H1 (cell line): ENCODE measurements around the gene KTI12. TPM values are rescaled to one million over a fixed set of nuclear protein-coding genes. Genes with fewer than 3 reads are reported as not detected.

Experiments used
- CTCF ChIA-PET: fragments of 300-600 bp; sonication (Branson Sonifier 250); formaldehyde crosslinking; loops from one replicate; lab custom pipeline; 2021; ENCODE audit not compliant: partially characterized antibody; lab: Charles Lee
- POLR2A ChIA-PET: fragments of 300-600 bp; sonication (Branson Sonifier 250); formaldehyde crosslinking; loops from one replicate; lab custom pipeline; 2021; ENCODE audit warnings: inconsistent platforms; ENCODE audit not compliant: partially characterized antibody; lab: Charles Lee
- DNase-seq, 2 experiments: peaks; one replicate each; pipeline versions ENCODE4 v3.0.0 to v3.0.0-alpha.2; 2010 to 2022; ENCODE audit warnings: low spot score in 2 of 2, low read depth in 1 of 2, mixed read lengths in 1 of 2
- FAIRE-seq: peaks from 2 replicates; lab custom pipeline; 2011; peaks lifted over from hg19 to GRCh38; lab: Jason Lieb, UNC
- H2AFZ ChIP-seq: 2 replicates; pipeline ENCODE4 v1.8.1; 2012; ENCODE audit warnings: low read length, inconsistent platforms
- H2AK5ac ChIP-seq: 2 replicates; pipeline ENCODE4 v1.6.1; 2013; ENCODE audit warnings: low read depth, low read length
- H2BK120ac ChIP-seq: replicated peaks from 2 replicates; pipeline ENCODE3; 2013; ENCODE audit warnings: low read depth, low read length, inconsistent platforms
- H2BK12ac ChIP-seq: 2 replicates; pipeline ENCODE4 v1.6.1; 2013; ENCODE audit warnings: low read depth, low read length
- H2BK15ac ChIP-seq: 2 replicates; pipeline ENCODE4 v1.6.1; 2013; ENCODE audit warnings: low read length
- H2BK20ac ChIP-seq: 2 replicates; pipeline ENCODE4 v1.6.1; 2013; ENCODE audit warnings: low read length
- H2BK5ac ChIP-seq: 2 replicates; pipeline ENCODE4 v1.6.1; 2013; ENCODE audit warnings: low read depth, low read length
- H3K14ac ChIP-seq: 2 replicates; pipeline ENCODE4 v1.6.1; 2013; ENCODE audit warnings: inconsistent platforms; ENCODE audit not compliant: insufficient read length
- H3K18ac ChIP-seq: 2 replicates; pipeline ENCODE4 v1.6.1; 2013; ENCODE audit warnings: low read length; ENCODE audit errors: extremely low read depth
- H3K23ac ChIP-seq: 2 replicates; pipeline ENCODE4 v1.6.1; 2013; ENCODE audit warnings: inconsistent platforms; ENCODE audit not compliant: insufficient read length
- H3K23me2 ChIP-seq: 2 replicates; pipeline ENCODE4 v1.6.1; 2013; ENCODE audit warnings: low read depth, low read length
- H3K27ac ChIP-seq: 2 replicates; pipeline ENCODE4 v1.6.1; 2011; ENCODE audit warnings: low read depth, low read length, inconsistent platforms
- H3K27me3 ChIP-seq, 4 experiments: replicated peaks in 1 of 4; 1 replicate in 1 of 4; 2 replicates in 3 of 4; pipeline versions ENCODE4 v1.6.1 to v1.8.1; 2011 to 2013; ENCODE audit warnings: low read length in 3 of 4, mild to moderate bottlenecking in 3 of 4, inconsistent platforms in 2 of 4, mixed read lengths in 2 of 4, moderate library complexity in 1 of 4; ENCODE audit not compliant: control insufficient read depth in 3 of 4, insufficient read depth in 3 of 4; ENCODE audit errors: extremely low read depth in 1 of 4
- H3K36me3 ChIP-seq, 4 experiments: 2 replicates each; pipeline versions ENCODE4 v1.6.1 to v1.8.1; 2011 to 2013; ENCODE audit warnings: mild to moderate bottlenecking in 4 of 4, low read length in 3 of 4, moderate library complexity in 2 of 4, control low read depth in 1 of 4, inconsistent platforms in 1 of 4; ENCODE audit not compliant: insufficient read depth in 4 of 4, control insufficient read depth in 2 of 4
- H3K4ac ChIP-seq: replicated peaks from 2 replicates; pipeline ENCODE3; 2013; ENCODE audit warnings: low read length, low read depth, mixed read lengths, inconsistent platforms; ENCODE audit not compliant: insufficient read length
- H3K4me1 ChIP-seq, 4 experiments: replicated peaks in 1 of 4; 1 replicate in 1 of 4; 2 replicates in 3 of 4; pipeline versions ENCODE4 v1.6.1 to v1.8.1; 2011 to 2013; ENCODE audit warnings: low read length in 3 of 4, inconsistent platforms in 2 of 4, mixed read lengths in 1 of 4; ENCODE audit not compliant: insufficient read depth in 4 of 4, control insufficient read depth in 3 of 4
- H3K4me2 ChIP-seq, 2 experiments: 2 replicates each; pipeline versions ENCODE4 v1.6.1 to v1.8.1; 2011 to 2013; ENCODE audit warnings: low read depth in 2 of 2, low read length in 2 of 2, control low read depth in 1 of 2, inconsistent platforms in 1 of 2, mild to moderate bottlenecking in 1 of 2; ENCODE audit not compliant: insufficient read depth in 1 of 2
- H3K4me3 ChIP-seq, 4 experiments: fragments of 200-600, 300-600 bp in 1 of 4; sonication (generic), shearing (Covaris generic), sonication (Bioruptor Twin) in 1 of 4; 2 replicates each; pipeline versions ENCODE4 v1.5.1 to v1.8.1; 2011 to 2016; ENCODE audit warnings: low read length in 4 of 4, low read depth in 3 of 4, control low read depth in 2 of 4, inconsistent platforms in 2 of 4, mild to moderate bottlenecking in 2 of 4, mixed read lengths in 1 of 4, moderate library complexity in 1 of 4; ENCODE audit not compliant: insufficient read depth in 2 of 4; ENCODE audit errors: extremely low read depth in 1 of 4
- H3K56ac ChIP-seq: replicated peaks from 2 replicates; pipeline ENCODE3; 2013; ENCODE audit warnings: low read depth, mild to moderate bottlenecking, mixed read lengths, low read length, inconsistent platforms; ENCODE audit not compliant: insufficient read length
- H3K79me1 ChIP-seq: 2 replicates; pipeline ENCODE4 v1.6.1; 2013; ENCODE audit warnings: low read depth, low read length, control low read depth
- H3K79me2 ChIP-seq, 2 experiments: 2 replicates each; pipeline versions ENCODE4 v1.6.1 to v1.8.1; 2012 to 2013; ENCODE audit warnings: low read length in 2 of 2, mild to moderate bottlenecking in 2 of 2, inconsistent platforms in 1 of 2; ENCODE audit not compliant: insufficient read depth in 2 of 2, control insufficient read depth in 1 of 2
- H3K9ac ChIP-seq, 4 experiments: replicated peaks in 1 of 4; 1 replicate in 1 of 4; 2 replicates in 3 of 4; pipeline versions ENCODE4 v1.6.1 to v1.8.1; 2011 to 2013; ENCODE audit warnings: low read depth in 3 of 4, low read length in 3 of 4, control low read depth in 2 of 4, mild to moderate bottlenecking in 2 of 4, moderate library complexity in 2 of 4, inconsistent platforms in 1 of 4; ENCODE audit errors: extremely low read depth in 1 of 4
- H3K9me3 ChIP-seq, 2 experiments: 2 replicates each; pipeline versions ENCODE4 v1.6.1 to v1.8.1; 2012 to 2013; ENCODE audit warnings: mild to moderate bottlenecking in 2 of 2, moderate library complexity in 2 of 2, control low read depth in 1 of 2, inconsistent platforms in 1 of 2, low read depth in 1 of 2, low read length in 1 of 2, mixed read lengths in 1 of 2; ENCODE audit not compliant: insufficient read depth in 2 of 2
- H4K20me1 ChIP-seq, 2 experiments: replicated peaks in 1 of 2; 2 replicates each; pipeline versions ENCODE3 to v1.8.1; 2011 to 2013; ENCODE audit warnings: inconsistent platforms in 2 of 2, low read length in 2 of 2, mild to moderate bottlenecking in 1 of 2; ENCODE audit not compliant: insufficient read depth in 2 of 2, control insufficient read depth in 1 of 2
- H4K5ac ChIP-seq: 2 replicates; pipeline ENCODE4 v1.6.1; 2013; ENCODE audit warnings: low read length, low read depth, mixed read lengths, inconsistent platforms; ENCODE audit not compliant: insufficient read length
- H4K8ac ChIP-seq: 2 replicates; pipeline ENCODE4 v1.8.0; 2013; ENCODE audit warnings: mild to moderate bottlenecking, moderate library complexity, low read length, inconsistent platforms; ENCODE audit not compliant: insufficient read depth; ENCODE audit errors: extremely low read depth
- H4K91ac ChIP-seq: replicated peaks from 2 replicates; pipeline ENCODE3; 2013; ENCODE audit warnings: low read length, mixed read lengths, inconsistent platforms; ENCODE audit not compliant: insufficient read length
- EGR1 ChIP-seq: IDR thresholded peaks from 2 replicates; pipeline ENCODE4 v1.6.1; 2011; ENCODE audit warnings: low read depth, low read length, borderline replicate concordance
- MAFK ChIP-seq: IDR thresholded peaks from 2 replicates; pipeline ENCODE4 v1.6.1; 2012; ENCODE audit warnings: low read depth, mild to moderate bottlenecking, improper control_type of control experiment, low read length
- RNF2 ChIP-seq: fragments of 200-900, 300-1000 bp; sonication (generic); IDR thresholded peaks from 2 replicates; pipeline ENCODE4 v1.7.1; 2016; ENCODE audit warnings: borderline replicate concordance, low read depth, mild to moderate bottlenecking, antibody characterized with exemption, low read length; ENCODE audit not compliant: poor library complexity, severe bottlenecking; ENCODE audit errors: missing control alignments
- WGBS, 2 experiments: shearing (Covaris generic) in 1 of 2; methylation state at CpG; one replicate each; pipeline versions ENCODE4 v1.1.6 to v1.1.7; 2013 to 2015; ENCODE audit warnings: low lambda C conversion rate in 2 of 2, mixed read lengths in 2 of 2, inconsistent platforms in 1 of 2, low coverage in 1 of 2, missing lambda C conversion rate in 1 of 2; ENCODE audit not compliant: insufficient replicate concordance in 2 of 2, insufficient coverage in 1 of 2, insufficient read length in 1 of 2; ENCODE audit errors: extremely low coverage in 1 of 2, missing lambda C conversion rate in 1 of 2; 5-methylcytosine and 5-hydroxymethylcytosine counted together
- polyA plus RNA-seq, 7 experiments: library from polyadenylated mRNA; depleted of rRNA in 3 of 7; stranded (reverse) in 5 of 7; unstranded in 2 of 7; fragments of >200 nt in 5 of 7; fragments of 200-250 nt in 2 of 7; gene quantifications; 1 replicate in 5 of 7; 2 replicates in 1 of 7; 4 replicates in 1 of 7; pipeline versions ENCODE4 v1.2.1 to v1.2.3, GENCODE V29; 2011 to 2013; ENCODE audit warnings: missing spikeins in 2 of 7, mixed read lengths in 2 of 7
- total RNA-seq: library from RNA; stranded (reverse); fragmentation: NEBNext Ultra II Directional; extraction: Animal tissue kit (Norgen Biotek cat#: 25700); gene quantifications from 2 replicates; pipeline ENCODE4 v1.2.1, GENCODE V29; 2021

Gene KTI12
- total and polyA plus RNA-seq, 2 of the 8 experiments (the other 6 are each of a cell fraction or from before 2014, with no cell fraction given), result 7.5 to 16.2 TPM

- Histone ChIP-seq H3K4me1 (no peaks in the 10 kb centered on the region), H4K8ac (no peak overlapping the region), H4K91ac (no peak overlapping the region), H3K4ac (no peak overlapping the region), H3K14ac (no peak overlapping the region), H3K18ac (no peak overlapping the region), H2BK20ac (no peak overlapping the region), H2BK15ac (no peak overlapping the region), H2BK120ac (no peak overlapping the region), H2BK5ac (no peak overlapping the region), H3K79me1 (no peaks in the 10 kb centered on the region), H3K9me3 (no peaks in the 10 kb centered on the region), H2AK5ac (no peak overlapping the region), H3K4me3 (no peak overlapping the region), H3K27me3 (no peaks in the 10 kb centered on the region), H3K79me2 (peaks cover 0 to 29% of the 10 kb centered on the region in 2 experiments; a peak in 1 of 4 replicates), H3K9ac (no peak overlapping the region), H3K56ac (no peak overlapping the region), H2AFZ (no peak overlapping the region), H4K20me1 (peaks cover 3 to 7% of the 10 kb centered on the region in 2 experiments), H3K36me3 (peaks cover 3 to 30% (median 9%) of the 10 kb centered on the region in 4 experiments; a peak in 6 of 8 replicates), H3K27ac (no peak overlapping the region), H4K5ac (no peak overlapping the region), H3K23ac (no peak overlapping the region), H2BK12ac (no peak overlapping the region), H3K4me2 (no peak overlapping the region), H3K23me2 (no peaks in the 10 kb centered on the region)
- CTCF ChIA-PET, result interaction anchor here (1.0 to 1.5 kb wide), 2 partner anchors 10 to 21 kb away, joined by 3 to 5 read pairs; no protein-coding TSS in a partner anchor
- POLR2A ChIA-PET, result interaction anchor here (1.0 to 2.0 kb wide), 5 partner anchors 8 to 25 kb away, joined by 3 to 9 read pairs (median 7); partner anchors contain the start of gene TXNDC12
- DNase-seq (no peak), FAIRE-seq (no peak)
- no peak for TF ChIP-seq MAFK
- no peak for TF ChIP-seq RNF2
- no peak for TF ChIP-seq EGR1
- 96% methylated on average over 3 of the region's 3 CpGs; no CpG with 5 or more reads in 1 of the 2 experiments for WGBS, 2 experiments
Measured at GRCh38 chr1:52080014-52080415, 46.4 kb upstream of the KTI12 start.
